Natural killer cell (primary cell): Measurements from ENCODE around the gene NR1I3. TPM values are rescaled to one million over a fixed set of nuclear protein-coding genes. Genes with fewer than 3 reads are reported as not detected.

Experiments
- ATAC-seq, 3 donors: fragments of 150-1000 bp in 2 of 3; fragments of 200-7000 bp in 1 of 3; cut with Tn5 transposase; 1 replicate in 1 of 3; 2 replicates in 2 of 3; pipeline ENCODE4 v1.10.0; 2021; ENCODE audit warnings: mild to moderate bottlenecking in 2 of 3, moderate library complexity in 2 of 3
- DNase-seq, 2 donors: peaks; one replicate each; pipeline versions ENCODE4 v3.0.0 to v3.0.0-alpha.2; 2013 to 2021; ENCODE audit warnings: mixed read lengths in 1 of 2
- H3K27ac ChIP-seq: one replicate; pipeline ENCODE4 v1.5.1; 2013; ENCODE audit warnings: mild to moderate bottlenecking, low read length
- H3K27me3 ChIP-seq: one replicate; pipeline ENCODE4 v1.6.1; 2013; ENCODE audit warnings: low read length; ENCODE audit not compliant: control insufficient read depth, insufficient read depth
- H3K36me3 ChIP-seq: one replicate; pipeline ENCODE4 v1.6.1; 2013; ENCODE audit warnings: low read length; ENCODE audit not compliant: control insufficient read depth, insufficient read depth
- H3K4me1 ChIP-seq: one replicate; pipeline ENCODE4 v1.6.1; 2013; ENCODE audit warnings: low read length; ENCODE audit not compliant: control insufficient read depth, insufficient read depth
- H3K4me3 ChIP-seq: one replicate; pipeline ENCODE4 v1.5.1; 2013; ENCODE audit warnings: low read length
- H3K9me3 ChIP-seq: one replicate; pipeline ENCODE4 v1.6.1; 2013; ENCODE audit warnings: low read length; ENCODE audit not compliant: control insufficient read depth, insufficient read depth
- H3K27ac Mint-ChIP-seq, 2 donors: one replicate each; pipeline ENCODE4 v1.8.0; 2022; ENCODE audit warnings: mild to moderate bottlenecking in 2 of 2, mixed read lengths in 2 of 2, moderate library complexity in 1 of 2
- H3K27me3 Mint-ChIP-seq, 2 donors: one replicate each; pipeline ENCODE4 v1.8.0; 2022; ENCODE audit warnings: low read depth in 2 of 2, mixed read lengths in 2 of 2
- H3K36me3 Mint-ChIP-seq: one replicate; pipeline ENCODE4 v1.8.0; 2022; ENCODE audit warnings: mixed read lengths
- H3K4me1 Mint-ChIP-seq, 2 donors: one replicate each; pipeline ENCODE4 v1.8.0; 2022; ENCODE audit warnings: mixed read lengths in 2 of 2
- H3K4me3 Mint-ChIP-seq: one replicate; pipeline ENCODE4 v1.8.0; 2022; ENCODE audit warnings: mild to moderate bottlenecking, moderate library complexity, mixed read lengths
- H3K9me3 Mint-ChIP-seq, 2 donors: one replicate each; pipeline ENCODE4 v1.8.0; 2022; ENCODE audit warnings: mixed read lengths in 2 of 2
- CTCF ChIP-seq: fragments of 200-600 bp; IDR thresholded peaks from one replicate; pipeline ENCODE4 v1.8.0; 2022; ENCODE audit warnings: antibody characterized with exemption
- WGBS: methylation state at CpG from one replicate; pipeline ENCODE4 v1.1.7; 2013; ENCODE audit warnings: missing lambda C conversion rate; ENCODE audit not compliant: insufficient coverage; 5-methylcytosine and 5-hydroxymethylcytosine counted together
- intact Hi-C: fragments of 100-400 bp; cut with micrococcal nuclease; formaldehyde crosslinking; loops from one replicate; pipeline ENCODE4 v1.14.2; 2022
- total RNA-seq, 4 donors: library from RNA; stranded (reverse); fragments of 120-200 nt in 1 of 4; gene quantifications; one replicate each; pipeline versions ENCODE4 v1.2.3 to v1.2.4, GENCODE V29; 2013 to 2022

The NR1I3 gene
- total RNA-seq, 3 donors from 2014 or later (not counting 1 experiment from before 2014, with no cell fraction given), result not detected

GRCh38 chr1:161219078-161219892, 18.7 kb downstream of the NR1I3 start:
- peaks cover 61 to 76% of the 10 kb centered on the region in 2 donors for H3K4me1 Mint-ChIP-seq
- TF ChIP-seq CTCF, result no peak
- intact Hi-C loops, result loop anchor here (5.0 to 10.0 kb wide), 3 partner anchors 326 to 516 kb away; partner anchors contain the start of gene FCGR3A
- peak overlapping the region; percentile 96 to 99 for H3K27ac Mint-ChIP-seq
- no peaks in the 10 kb centered on the region for H3K9me3 ChIP-seq
- no peaks in the 10 kb centered on the region for H3K36me3 Mint-ChIP-seq
- H3K27me3 ChIP-seq, result no peaks in the 10 kb centered on the region
- no peaks in the 10 kb centered on the region for H3K27me3 Mint-ChIP-seq
- H3K9me3 Mint-ChIP-seq, result no peaks in the 10 kb centered on the region
- no peak for ATAC-seq
- peak overlapping the region; percentile 95 for H3K4me3 Mint-ChIP-seq
- DNase-seq, result no peak
- no peak overlapping the region for H3K27ac ChIP-seq
- WGBS, result 88% methylated on average over 5 of the region's 5 CpGs
- no peak overlapping the region for H3K4me3 ChIP-seq
- peaks cover 23% of the 10 kb centered on the region for H3K36me3 ChIP-seq
- peaks cover 30% of the 10 kb centered on the region for H3K4me1 ChIP-seq

- Histone ChIP-seq H3K27me3 (no peaks in the 10 kb centered on the region), H3K27ac (peak overlapping the region; percentile 86), H3K36me3 (peaks cover 29% of the 10 kb centered on the region), H3K4me3 (no peak overlapping the region), H3K9me3 (no peaks in the 10 kb centered on the region), H3K4me1 (peaks cover 34% of the 10 kb centered on the region)
- Mint-ChIP-seq H3K36me3 (peaks cover 3% of the 10 kb centered on the region), H3K27me3 (no peaks in the 10 kb centered on the region), H3K9me3 (no peaks in the 10 kb centered on the region), H3K27ac (peak overlapping the region; percentile 96 to 99), H3K4me1 (peaks cover 63 to 77% of the 10 kb centered on the region in 2 donors), H3K4me3 (peak overlapping the region; percentile 95)
- 65% methylated on average over 6 of the region's 8 CpGs for WGBS
- ATAC-seq (no peak), DNase-seq (peak in 1 of 2 donors; percentile 28)
- intact Hi-C loops, result loop anchor here (5.0 to 10.0 kb wide), 3 partner anchors 326 to 516 kb away; partner anchors contain the start of gene FCGR3A
- TF ChIP-seq CTCF, result no peak
These were observed 19.5 kb downstream of the NR1I3 start for GRCh38 chr1:161218301-161219077.

- Histone ChIP-seq H3K27me3 (no peaks in the 10 kb centered on the region), H3K4me1 (peaks cover 34% of the 10 kb centered on the region), H3K4me3 (peak overlapping the region; percentile 76), H3K36me3 (peaks cover 34% of the 10 kb centered on the region), H3K27ac (peak overlapping the region; percentile 86), H3K9me3 (no peaks in the 10 kb centered on the region)
- Mint-ChIP-seq H3K4me3 (peak overlapping the region; percentile 95), H3K27me3 (no peaks in the 10 kb centered on the region), H3K4me1 (peaks cover 62 to 77% of the 10 kb centered on the region in 2 donors), H3K27ac (peak overlapping the region; percentile 96 to 99), H3K9me3 (no peaks in the 10 kb centered on the region), H3K36me3 (peaks cover 9% of the 10 kb centered on the region)
- no peak for TF ChIP-seq CTCF
- intact Hi-C loops, result loop anchor here (1.0 to 10.0 kb wide), 5 partner anchors 7 to 517 kb away; partner anchors contain the start of gene FCGR3A
- ATAC-seq (no peak), DNase-seq (no peak)
- WGBS, result 46% methylated on average over 2 of the region's 6 CpGs
These were observed 20.2 kb downstream of the NR1I3 start for GRCh38 chr1:161217831-161218230.
